Measurements from ENCODE around the gene GORASP1. TPM values are rescaled to one million over a fixed set of nuclear protein-coding genes. Genes with fewer than 3 reads are reported as not detected.

Gene GORASP1
- polyA plus RNA-seq, 1 donor from 2014 or later = 55.6 TPM

GRCh38 chr3:39133093-39133490, 25.7 kb upstream of the GORASP1 start:
- Histone ChIP-seq H4K20me1 (ENCODE audit: insufficient read depth) (no peaks in the 10 kb centered on the region), H3F3A (ENCODE audit: insufficient read depth, low read length, poor library complexity, severe bottlenecking) (no peaks in the 10 kb centered on the region), H3K9me2 (ENCODE audit: insufficient read depth, low read length) (no peaks in the 10 kb centered on the region), H3K27me3 (ENCODE audit: insufficient read depth, low read depth, low read length) (no peaks in the 10 kb centered on the region), H3K79me2 (replicated peaks; ENCODE audit: insufficient read depth, low read length) (no peaks in the 10 kb centered on the region), H2AFZ (ENCODE audit: low read depth, low read length) (no peak overlapping the region), H3K27ac (ENCODE audit: low read length) (no peak overlapping the region), H3K9me3 (ENCODE audit: low read length) (no peaks in the 10 kb centered on the region), H3K4me3 (ENCODE audit: low read length) (no peak overlapping the region), H3K9ac (ENCODE audit: low read length) (no peak overlapping the region), H3K36me3 (ENCODE audit: insufficient read depth, low read length) (peaks cover 1% of the 10 kb centered on the region), H3K4me2 (ENCODE audit: low read length) (no peak overlapping the region)
- TF ChIP-seq EZH2 (IDR thresholded peaks at IDR 0.05; ENCODE audit: borderline replicate concordance, insufficient read depth, low read length, poor library complexity, severe bottlenecking) (no peak), CTCF (IDR thresholded peaks at IDR 0.05; ENCODE audit: poor library complexity, severe bottlenecking) (no peak), RAD21 (conservative IDR thresholded peaks at IDR 0.05) (no peak)

GRCh38 chr3:39132096-39133092, 25.0 kb upstream of the GORASP1 start:
- Histone ChIP-seq H3K27ac (ENCODE audit: low read length) (no peak overlapping the region), H2AFZ (ENCODE audit: low read depth, low read length) (no peak overlapping the region), H3K36me3 (ENCODE audit: insufficient read depth, low read length) (no peaks in the 10 kb centered on the region), H4K20me1 (ENCODE audit: insufficient read depth) (no peaks in the 10 kb centered on the region), H3K9me2 (ENCODE audit: insufficient read depth, low read length) (no peaks in the 10 kb centered on the region), H3F3A (ENCODE audit: insufficient read depth, low read length, poor library complexity, severe bottlenecking) (no peaks in the 10 kb centered on the region), H3K4me2 (ENCODE audit: low read length) (no peak overlapping the region), H3K79me2 (replicated peaks; ENCODE audit: insufficient read depth, low read length) (no peaks in the 10 kb centered on the region), H3K4me3 (ENCODE audit: low read length) (no peak overlapping the region), H3K9ac (ENCODE audit: low read length) (no peak overlapping the region), H3K27me3 (ENCODE audit: insufficient read depth, low read depth, low read length) (no peaks in the 10 kb centered on the region), H3K9me3 (ENCODE audit: low read length) (no peaks in the 10 kb centered on the region)
- no peak for TF ChIP-seq SMC3 (conservative IDR thresholded peaks at IDR 0.05; ENCODE audit: poor library complexity)
- no peak for TF ChIP-seq CTCF (IDR thresholded peaks at IDR 0.05; ENCODE audit: poor library complexity, severe bottlenecking)
- TF ChIP-seq REST (IDR thresholded peaks at IDR 0.05; ENCODE audit: borderline replicate concordance) = no peak
- TF ChIP-seq TAF1 (IDR thresholded peaks at IDR 0.05; ENCODE audit: low read depth) = no peak
- no peak for TF ChIP-seq EP300 (conservative IDR thresholded peaks at IDR 0.05; ENCODE audit: poor library complexity, severe bottlenecking)
- no peak for TF ChIP-seq RAD21 (conservative IDR thresholded peaks at IDR 0.05)
- no peak for TF ChIP-seq EZH2 (IDR thresholded peaks at IDR 0.05; ENCODE audit: borderline replicate concordance, insufficient read depth, low read length, poor library complexity, severe bottlenecking)
- TF ChIP-seq MXI1 (conservative IDR thresholded peaks at IDR 0.05; ENCODE audit: poor library complexity, severe bottlenecking) = no peak
- no peak for TF ChIP-seq POLR2AphosphoS5 (IDR thresholded peaks at IDR 0.05)
